Right atrium auricular region (tissue), 2 donors: ENCODE results near the gene FAAP24. TPM values are rescaled to one million over a fixed set of nuclear protein-coding genes. Genes with fewer than 3 reads are reported as not detected.

Experiments
- DNase-seq: peaks from one replicate; pipeline ENCODE4 v3.0.0-alpha.2; 2019; ENCODE audit warnings: low spot score
- H3K27ac ChIP-seq, 2 donors: fragments of 200-600 bp; sonication (generic); 1 replicate in 1 of 2; 2 replicates in 1 of 2; pipeline ENCODE4 v1.5.1; 2016 to 2019
- H3K27me3 ChIP-seq, 2 donors: fragments of 200-600 bp; sonication (generic); one replicate each; pipeline versions ENCODE4 v1.5.1 to v1.6.0; 2017 to 2019
- H3K36me3 ChIP-seq: fragments of 200-600 bp; sonication (generic); one replicate; pipeline ENCODE4 v1.5.1; 2016
- H3K4me1 ChIP-seq, 2 donors: fragments of 200-600 bp; sonication (generic); one replicate each; pipeline versions ENCODE4 v1.5.1 to v1.6.0; 2017 to 2019
- H3K4me3 ChIP-seq, 2 donors: fragments of 200-600 bp; sonication (generic); 1 replicate in 1 of 2; 2 replicates in 1 of 2; pipeline ENCODE4 v1.5.1; 2017 to 2019; ENCODE audit warnings: mild to moderate bottlenecking in 1 of 2, moderate library complexity in 1 of 2
- H3K9me3 ChIP-seq, 2 donors: fragments of 200-600 bp; sonication (generic); one replicate each; pipeline ENCODE4 v1.5.1; 2019
- CTCF ChIP-seq, 2 donors: fragments of 200-600 bp; sonication (generic); IDR thresholded peaks; one replicate each; pipeline ENCODE4 v1.5.1; 2019; ENCODE audit warnings: antibody characterized with exemption in 2 of 2
- total RNA-seq, 2 donors: library from RNA; depleted of rRNA; stranded (reverse); fragments of >200 nt; gene quantifications; one replicate each; pipeline ENCODE4 v1.1.0, GENCODE V29; 2016

Gene FAAP24
- total RNA-seq, result under 1 TPM in 1 of 2 donors, not detected in 1; 0.67 TPM

- H3K27ac ChIP-seq, result peak within 1 kb of the TSS; percentile 50 to 70
- no peaks in the 10 kb centered on the region for H3K9me3 ChIP-seq
- DNase-seq, result peak; percentile 100
- no peaks in the 10 kb centered on the region for H3K27me3 ChIP-seq
- no peaks in the 10 kb centered on the region for H3K36me3 ChIP-seq
- TF ChIP-seq CTCF (IDR thresholded peaks at IDR 0.05), result no peak
- peaks cover 0 to 12% of the 10 kb centered on the region in 2 donors for H3K4me1 ChIP-seq
- peak within 1 kb of the TSS; percentile 73 to 83 for H3K4me3 ChIP-seq
Measured at GRCh38 chr19:32971715-32972540, at the start of gene FAAP24, which contains the start of gene CEP89. FAAP24 (plus strand) TSS chr19:32972242; CDS start chr19:32973197, 955 bp downstream. CEP89 (minus strand) TSS chr19:32971958; CDS start chr19:32971874, 84 bp downstream.

- Histone ChIP-seq H3K9me3 (peaks cover 0 to 6% of the 10 kb centered on the region in 2 donors), H3K4me3 (no peak overlapping the region), H3K27me3 (no peaks in the 10 kb centered on the region), H3K36me3 (peaks cover 20% of the 10 kb centered on the region), H3K27ac (no peak overlapping the region), H3K4me1 (no peaks in the 10 kb centered on the region)
- TF ChIP-seq CTCF (IDR thresholded peaks at IDR 0.05), result no peak
- no peak for DNase-seq
Measured at GRCh38 chr19:32924200-32924599, 47.8 kb upstream of the FAAP24 start.

- H3K4me3 ChIP-seq, result no peak overlapping the region
- TF ChIP-seq CTCF (IDR thresholded peaks at IDR 0.05), result no peak
- H3K36me3 ChIP-seq, result peaks cover 35% of the 10 kb centered on the region
- H3K27ac ChIP-seq, result no peak overlapping the region
- H3K4me1 ChIP-seq, result no peaks in the 10 kb centered on the region
- H3K27me3 ChIP-seq, result no peaks in the 10 kb centered on the region
- no peak for DNase-seq
- peaks cover 0 to 6% of the 10 kb centered on the region in 2 donors for H3K9me3 ChIP-seq
Measured at GRCh38 chr19:32928806-32929205, 43.2 kb upstream of the FAAP24 start.

GRCh38 chr19:32930567-32930966, 41.5 kb upstream of the FAAP24 start:
- no peak for DNase-seq
- Histone ChIP-seq H3K27ac (no peak overlapping the region), H3K9me3 (peaks cover 0 to 6% of the 10 kb centered on the region in 2 donors), H3K4me3 (no peak overlapping the region), H3K36me3 (peaks cover 33% of the 10 kb centered on the region), H3K4me1 (no peaks in the 10 kb centered on the region), H3K27me3 (no peaks in the 10 kb centered on the region)
- no peak for TF ChIP-seq CTCF (IDR thresholded peaks at IDR 0.05)

GRCh38 chr19:32933571-32933970, 38.5 kb upstream of the FAAP24 start:
- Histone ChIP-seq H3K27ac (no peak overlapping the region), H3K4me3 (no peak overlapping the region), H3K4me1 (no peaks in the 10 kb centered on the region), H3K9me3 (no peaks in the 10 kb centered on the region), H3K36me3 (peaks cover 53% of the 10 kb centered on the region), H3K27me3 (no peaks in the 10 kb centered on the region)
- no peak for DNase-seq
- no peak for TF ChIP-seq CTCF (IDR thresholded peaks at IDR 0.05)
